8988T (cell line): ENCODE results near the gene KCNH2.
"Not testable (repeated sequence)": the region's sequence is repeated elsewhere in the genome, so short reads cannot be mapped to it uniquely, and the experiment has no call there.

Experiments used
- DNase-seq: peaks from one replicate; pipeline ENCODE4 v3.0.0; 2011

Gene KCNH2

GRCh38 chr7:150931199-150931869 is 46.8 kb downstream of the KCNH2 start:
- no peak for DNase-seq

GRCh38 chr7:150928541-150928940 is 49.6 kb downstream of the KCNH2 start:
- DNase-seq: no peak

GRCh38 chr7:150927956-150928344 is 50.2 kb downstream of the KCNH2 start:
- no peak for DNase-seq

GRCh38 chr7:150927157-150927955 is 50.8 kb downstream of the KCNH2 start:
- no peak for DNase-seq

GRCh38 chr7:150926066-150926465 is 52.1 kb downstream of the KCNH2 start:
- no peak for DNase-seq

GRCh38 chr7:150924369-150924781 is 53.7 kb downstream of the KCNH2 start:
- DNase-seq: no peak

- no peak for DNase-seq
Measured at GRCh38 chr7:150923802-150924201, 54.3 kb downstream of the KCNH2 start.

GRCh38 chr7:150923196-150923595 is 54.9 kb downstream of the KCNH2 start:
- no peak for DNase-seq

- DNase-seq: no peak
Measured at GRCh38 chr7:150919160-150919559, 59.0 kb downstream of the KCNH2 start.

GRCh38 chr7:150918378-150918777 is 59.7 kb downstream of the KCNH2 start:
- no peak for DNase-seq

- no peak for DNase-seq
Measured at GRCh38 chr7:150917969-150918368, 60.2 kb downstream of the KCNH2 start.

GRCh38 chr7:150916670-150917069 is 61.5 kb downstream of the KCNH2 start:
- DNase-seq: no peak

- DNase-seq: no peak
Measured at GRCh38 chr7:150914966-150915365, 63.2 kb downstream of the KCNH2 start.

- no peak for DNase-seq
Measured at GRCh38 chr7:150914196-150914595, 63.9 kb downstream of the KCNH2 start.

GRCh38 chr7:150912427-150912826 is 65.7 kb downstream of the KCNH2 start:
- no peak for DNase-seq

- DNase-seq: no peak
Measured at GRCh38 chr7:150911590-150912267, 66.4 kb downstream of the KCNH2 start.

- DNase-seq: no peak
Measured at GRCh38 chr7:150910996-150911422, 67.1 kb downstream of the KCNH2 start.

GRCh38 chr7:150910305-150910995 is 67.7 kb downstream of the KCNH2 start:
- not testable (repeated sequence) for DNase-seq

GRCh38 chr7:150909200-150909995 is 68.7 kb downstream of the KCNH2 start:
- no peak for DNase-seq

GRCh38 chr7:150908173-150908572 is 69.9 kb downstream of the KCNH2 start:
- DNase-seq: no peak

GRCh38 chr7:150904011-150904909 is 73.9 kb downstream of the KCNH2 start:
- no peak for DNase-seq
